Ishikawa (cell line): ENCODE results near the gene PCDH15.

Source experiments
- CEBPB ChIP-seq: IDR thresholded peaks from 2 replicates; pipeline ENCODE4 v1.6.1; 2012
- CREB1 ChIP-seq: IDR thresholded peaks from 2 replicates; pipeline ENCODE4 v1.6.1; 2012; ENCODE audit warnings: low read depth
- EGR1 ChIP-seq: IDR thresholded peaks from 2 replicates; pipeline ENCODE4 v1.6.1; 2012
- EP300 ChIP-seq: IDR thresholded peaks from 2 replicates; pipeline ENCODE4 v1.6.1; 2012; ENCODE audit warnings: borderline replicate concordance
- FOXM1 ChIP-seq: IDR thresholded peaks from 2 replicates; pipeline ENCODE4 v1.6.1; 2012; ENCODE audit warnings: low read depth, borderline replicate concordance
- MAX ChIP-seq: IDR thresholded peaks from 2 replicates; pipeline ENCODE4 v1.6.1; 2012
- NFIC ChIP-seq: IDR thresholded peaks from 2 replicates; pipeline ENCODE4 v1.6.1; 2012
- RAD21 ChIP-seq: IDR thresholded peaks from 2 replicates; pipeline ENCODE4 v1.6.1; 2012; ENCODE audit warnings: low read depth
- REST ChIP-seq: IDR thresholded peaks from 2 replicates; pipeline ENCODE4 v1.6.1; 2012; ENCODE audit warnings: low read depth, mild to moderate bottlenecking
- TAF1 ChIP-seq: IDR thresholded peaks from 2 replicates; pipeline ENCODE4 v1.6.1; 2012; ENCODE audit warnings: low read depth, mild to moderate bottlenecking
- TCF12 ChIP-seq: IDR thresholded peaks from 2 replicates; pipeline ENCODE4 v1.6.1; 2012; ENCODE audit warnings: low read depth
- TEAD4 ChIP-seq: IDR thresholded peaks from 2 replicates; pipeline ENCODE4 v1.6.1; 2012
- USF1 ChIP-seq: IDR thresholded peaks from 2 replicates; pipeline ENCODE4 v1.6.1; 2012
- YY1 ChIP-seq: IDR thresholded peaks from 2 replicates; pipeline ENCODE4 v1.6.1; 2012; ENCODE audit warnings: low read depth
- ZBTB7A ChIP-seq: IDR thresholded peaks from 2 replicates; pipeline ENCODE4 v1.6.1; 2012; ENCODE audit warnings: low read depth

PCDH15 gene

GRCh38 chr10:53952698-53953630, 848.1 kb downstream of the PCDH15 start:
- TF ChIP-seq NFIC (no peak), TAF1 (no peak), CEBPB (no peak), EP300 (no peak), TEAD4 (no peak), FOXM1 (no peak), USF1 (no peak), MAX (no peak), ZBTB7A (no peak), REST (no peak), TCF12 (no peak), CREB1 (no peak), YY1 (no peak), RAD21 (no peak), EGR1 (no peak)

GRCh38 chr10:53939654-53940053, 861.4 kb downstream of the PCDH15 start:
- TF ChIP-seq FOXM1 (no peak), TCF12 (no peak), REST (no peak), EGR1 (no peak), YY1 (no peak), TEAD4 (no peak), RAD21 (no peak), NFIC (no peak), ZBTB7A (no peak), EP300 (no peak), USF1 (no peak), MAX (no peak), CREB1 (no peak), TAF1 (no peak), CEBPB (no peak)

GRCh38 chr10:53930648-53931047, 870.4 kb downstream of the PCDH15 start:
- TF ChIP-seq CEBPB (no peak), TCF12 (no peak), EGR1 (no peak), REST (no peak), ZBTB7A (no peak), YY1 (no peak)

GRCh38 chr10:53918755-53919154, 882.3 kb downstream of the PCDH15 start:
- TF ChIP-seq REST (no peak), EP300 (no peak), USF1 (no peak), CREB1 (no peak), MAX (no peak)
